ENCODE data around the gene CRIM1. TPM values are rescaled to one million over a fixed set of nuclear protein-coding genes. Genes with fewer than 3 reads are reported as not detected.
A peak's percentile ranks its signal among the peaks of the same experiment; 100 is the strongest.

The CRIM1 gene
- total RNA-seq, 1 donor from 2014 or later = 158 TPM

GRCh38 chr2:36594849-36595248 lies 239.3 kb downstream of the CRIM1 start:
- H3K4me3 ChIP-seq = no peak overlapping the region
- ATAC-seq = no peak
- no peaks in the 10 kb centered on the region for H3K27me3 ChIP-seq
- intact Hi-C loops (cut with DNase I) = no loop called here
- H3K27ac ChIP-seq = no peak overlapping the region
- peaks cover 8% of the 10 kb centered on the region for H3K36me3 ChIP-seq
- no peak for TF ChIP-seq CTCF (IDR thresholded peaks at IDR 0.05)
- no peaks in the 10 kb centered on the region for H3K9me3 ChIP-seq
- H3K4me1 ChIP-seq = peaks cover 19% of the 10 kb centered on the region
- DNase-seq = no peak

- no peak for ATAC-seq
- TF ChIP-seq CTCF (IDR thresholded peaks at IDR 0.05) = no peak
- no peak overlapping the region for H3K4me3 ChIP-seq
- DNase-seq = no peak
- H3K9me3 ChIP-seq = no peaks in the 10 kb centered on the region
- no peaks in the 10 kb centered on the region for H3K36me3 ChIP-seq
- intact Hi-C loops (cut with DNase I) = no loop called here
- no peak overlapping the region for H3K27ac ChIP-seq
- no peaks in the 10 kb centered on the region for H3K27me3 ChIP-seq
- peaks cover 19% of the 10 kb centered on the region for H3K4me1 ChIP-seq
Measured at GRCh38 chr2:36596397-36596796, 240.8 kb downstream of the CRIM1 start.

- intact Hi-C loops (cut with DNase I) = no loop called here
- DNase-seq = no peak
- H3K27ac ChIP-seq = peak overlapping the region; percentile 97
Measured at GRCh38 chr2:36597003-36597531, 241.5 kb downstream of the CRIM1 start.

GRCh38 chr2:36597532-36598377 lies 242.2 kb downstream of the CRIM1 start, which contains the start of gene FEZ2:
Gene FEZ2 (minus strand): TSS chr2:36598168. CDS start chr2:36598142, 26 bp downstream.
- ATAC-seq (peak; percentile 98), DNase-seq (peak; percentile 92)
- Histone ChIP-seq H3K4me1 (peaks cover 19% of the 10 kb centered on the region), H3K9me3 (no peaks in the 10 kb centered on the region), H3K27ac (peak within 1 kb of the TSS; percentile 97), H3K27me3 (no peaks in the 10 kb centered on the region), H3K36me3 (no peaks in the 10 kb centered on the region), H3K4me3 (peak within 1 kb of the TSS; percentile 99)
- intact Hi-C loops (cut with DNase I) = no loop called here
- TF ChIP-seq CTCF (IDR thresholded peaks at IDR 0.05) = no peak

More at GRCh38 chr2:36597003-36597531, 241.5 kb downstream of the CRIM1 start:
- Histone ChIP-seq H3K4me3 (peak overlapping the region; percentile 99), H3K27me3 (no peaks in the 10 kb centered on the region), H3K36me3 (no peaks in the 10 kb centered on the region), H3K4me1 (peaks cover 19% of the 10 kb centered on the region), H3K9me3 (no peaks in the 10 kb centered on the region)
- no peak for TF ChIP-seq CTCF (IDR thresholded peaks at IDR 0.05)
- no peak for ATAC-seq

Other genes with a start within 250 kb of the CRIM1 start
- 47.1 TPM for gene FEZ2, start 242.4 kb downstream of the CRIM1 start, total RNA-seq